HepG2 (cell line): Measurements from ENCODE around the gene OXLD1. TPM values are rescaled to one million over a fixed set of nuclear protein-coding genes. Genes with fewer than 3 reads are reported as not detected.

Experiments used
- AGO1 ChIP-seq: fragments of 200-400 bp; formaldehyde crosslinking; IDR thresholded peaks from 2 replicates; pipeline ENCODE4 v1.6.1; 2017; ENCODE audit warnings: mild to moderate bottlenecking, low read depth, low read length, moderate library complexity; ENCODE audit not compliant: poor library complexity, severe bottlenecking
- BCL3 ChIP-seq: sonication (generic); formaldehyde crosslinking; IDR thresholded peaks from 2 replicates; pipeline ENCODE4 v1.5.1; 2020; ENCODE audit warnings: mild to moderate bottlenecking, missing genetic modification reagents, moderate library complexity
- ETV5 ChIP-seq: IDR thresholded peaks from 2 replicates; pipeline ENCODE4 v1.6.1; 2018; ENCODE audit warnings: missing biosample characterization, missing genetic modification reagents, inconsistent platforms, borderline replicate concordance
- GATA4 ChIP-seq: sonication (generic); IDR thresholded peaks from 2 replicates; pipeline ENCODE4 v1.6.1; 2016; ENCODE audit warnings: antibody characterized with exemption, low read depth, borderline replicate concordance
- JUN ChIP-seq: sonication (generic); formaldehyde crosslinking; IDR thresholded peaks from 2 replicates; pipeline ENCODE4 v1.4.0; 2020; ENCODE audit warnings: mild to moderate bottlenecking, missing genetic modification reagents
- KDM4B ChIP-seq: sonication (generic); formaldehyde crosslinking; IDR thresholded peaks from 2 replicates; pipeline ENCODE4 v1.4.0; 2020; ENCODE audit warnings: missing genetic modification reagents
- RAD21 ChIP-seq: fragments of 450-650 bp; formaldehyde crosslinking; IDR thresholded peaks from 2 replicates; pipeline ENCODE4 v1.5.0; 2020; ENCODE audit warnings: mild to moderate bottlenecking
- RNF2 ChIP-seq: fragments of 450-650 bp; conservative IDR thresholded peaks from 2 replicates; pipeline ENCODE4 v1.6.1; 2016; ENCODE audit warnings: low read depth
- USF2 ChIP-seq, 2 experiments: sonication (generic) in 1 of 2; formaldehyde crosslinking in 1 of 2; IDR thresholded peaks; 2 replicates each; pipeline versions ENCODE4 v1.5.1 to v1.6.1; 2011 to 2020; ENCODE audit warnings: borderline replicate concordance in 1 of 2, low read depth in 1 of 2, low read length in 1 of 2, mild to moderate bottlenecking in 1 of 2, missing genetic modification reagents in 1 of 2, moderate library complexity in 1 of 2
- ZNF407 ChIP-seq: sonication (generic); formaldehyde crosslinking; IDR thresholded peaks from one replicate; pipeline ENCODE4 v1.5.1; 2020; ENCODE audit warnings: mild to moderate bottlenecking, missing genetic modification reagents; ENCODE audit errors: not compliant biosample characterization
- ZNF557 ChIP-seq: sonication (generic); formaldehyde crosslinking; IDR thresholded peaks from 2 replicates; pipeline ENCODE4 v1.4.0; 2020; ENCODE audit warnings: missing genetic modification reagents
- ZNF652 ChIP-seq: IDR thresholded peaks from 2 replicates; pipeline ENCODE4 v1.6.1; 2016; ENCODE audit warnings: low read depth, borderline replicate concordance
- ZNF781 ChIP-seq: sonication (generic); formaldehyde crosslinking; IDR thresholded peaks from 2 replicates; pipeline ENCODE4 v1.5.1; 2020; ENCODE audit warnings: borderline replicate concordance, mild to moderate bottlenecking, missing genetic modification reagents; ENCODE audit errors: not compliant biosample characterization
- ZNF883 ChIP-seq: sonication (generic); formaldehyde crosslinking; IDR thresholded peaks from 2 replicates; pipeline ENCODE4 v1.5.1; 2020; ENCODE audit warnings: mild to moderate bottlenecking, missing genetic modification reagents; ENCODE audit errors: not compliant biosample characterization
- ZSCAN20 ChIP-seq: sonication (generic); formaldehyde crosslinking; IDR thresholded peaks from 2 replicates; pipeline ENCODE4 v1.4.0; 2020; ENCODE audit warnings: missing genetic modification reagents, mild to moderate bottlenecking, borderline replicate concordance
- polyA plus RNA-seq, 8 experiments: library from polyadenylated mRNA; depleted of rRNA in 3 of 8; stranded (reverse) in 7 of 8; unstranded in 1 of 8; fragments of >200 nt; fragmentation: Illumina TruSeq in 4 of 8; extraction: Trizol in 4 of 8; gene quantifications; 2 replicates each; pipeline versions ENCODE4 v1.2.1 to v1.2.3, GENCODE V29; 2011 to 2016; ENCODE audit warnings: low read depth in 4 of 8, missing spikeins in 1 of 8, mixed read lengths in 1 of 8; ENCODE audit not compliant: insufficient read depth in 1 of 8
- total RNA-seq, 5 experiments: library from RNA; depleted of rRNA; stranded (reverse); fragments of >200 nt; fragmentation: Illumina TruSeq; extraction: Trizol; gene quantifications; 2 replicates each; pipeline ENCODE4 v1.2.3, GENCODE V29; 2016; ENCODE audit warnings: low read depth in 1 of 5

The OXLD1 gene
- total and polyA plus RNA-seq, 2 of the 13 experiments (the other 11 are each of a cell fraction or from before 2014, with no cell fraction given) = 27.1 to 37.5 TPM

- TF ChIP-seq ZNF407 = peak; percentile 11
- TF ChIP-seq GATA4 = peak; percentile 62; the same call in 1 of the 2 replicates
- TF ChIP-seq JUN (CRISPR knock-in tag) = peak; percentile 77
- TF ChIP-seq ZNF883 (CRISPR knock-in tag) = no peak
- no peak for TF ChIP-seq USF2 (IDR thresholded peaks at IDR 0.05; ENCODE audit: low read depth, low read length)
- TF ChIP-seq USF2 (CRISPR knock-in tag; IDR thresholded peaks at IDR 0.05; ENCODE audit: borderline replicate concordance) = peak; percentile 18; the same call in 1 of the 2 replicates
- TF ChIP-seq ZSCAN20 (CRISPR knock-in tag) = peak; percentile 92; the same call in 1 of the 2 replicates
- TF ChIP-seq ZNF652 = peak; percentile 14; the same call in 1 of the 2 replicates
- TF ChIP-seq ZNF557 (CRISPR knock-in tag) = 0 out of 2 replicates have a peak, but pooled peaks have one; percentile 43
- peak; percentile 96 for TF ChIP-seq KDM4B (CRISPR knock-in tag)
- TF ChIP-seq AGO1 = peak; percentile 94
- TF ChIP-seq ZNF781 = peak; percentile 78
- peak; percentile 83 for TF ChIP-seq BCL3 (CRISPR knock-in tag)
- TF ChIP-seq RAD21 = peak; percentile 47
- TF ChIP-seq ETV5 (CRISPR knock-in tag) = peak; percentile 94
- TF ChIP-seq RNF2 = peak; percentile 65
Measured at GRCh38 chr17:81702934-81703746, 36.7 kb upstream of the OXLD1 start, which contains the start of gene MRPL12 (continued).
